NCI-H345 treated with DMSO at 0.1 percent for 48 hours (cell line): ENCODE results near the gene SH3GL3.

ENCODE experiments used
- DNase-seq: peaks from one replicate; lab custom pipeline; 2025; ENCODE audit not compliant: unreplicated experiment; lab: John Stamatoyannopoulos, UW

SH3GL3 gene, protein sequence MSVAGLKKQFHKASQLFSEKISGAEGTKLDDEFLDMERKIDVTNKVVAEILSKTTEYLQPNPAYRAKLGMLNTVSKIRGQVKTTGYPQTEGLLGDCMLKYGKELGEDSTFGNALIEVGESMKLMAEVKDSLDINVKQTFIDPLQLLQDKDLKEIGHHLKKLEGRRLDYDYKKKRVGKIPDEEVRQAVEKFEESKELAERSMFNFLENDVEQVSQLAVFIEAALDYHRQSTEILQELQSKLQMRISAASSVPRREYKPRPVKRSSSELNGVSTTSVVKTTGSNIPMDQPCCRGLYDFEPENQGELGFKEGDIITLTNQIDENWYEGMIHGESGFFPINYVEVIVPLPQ

DNA sequence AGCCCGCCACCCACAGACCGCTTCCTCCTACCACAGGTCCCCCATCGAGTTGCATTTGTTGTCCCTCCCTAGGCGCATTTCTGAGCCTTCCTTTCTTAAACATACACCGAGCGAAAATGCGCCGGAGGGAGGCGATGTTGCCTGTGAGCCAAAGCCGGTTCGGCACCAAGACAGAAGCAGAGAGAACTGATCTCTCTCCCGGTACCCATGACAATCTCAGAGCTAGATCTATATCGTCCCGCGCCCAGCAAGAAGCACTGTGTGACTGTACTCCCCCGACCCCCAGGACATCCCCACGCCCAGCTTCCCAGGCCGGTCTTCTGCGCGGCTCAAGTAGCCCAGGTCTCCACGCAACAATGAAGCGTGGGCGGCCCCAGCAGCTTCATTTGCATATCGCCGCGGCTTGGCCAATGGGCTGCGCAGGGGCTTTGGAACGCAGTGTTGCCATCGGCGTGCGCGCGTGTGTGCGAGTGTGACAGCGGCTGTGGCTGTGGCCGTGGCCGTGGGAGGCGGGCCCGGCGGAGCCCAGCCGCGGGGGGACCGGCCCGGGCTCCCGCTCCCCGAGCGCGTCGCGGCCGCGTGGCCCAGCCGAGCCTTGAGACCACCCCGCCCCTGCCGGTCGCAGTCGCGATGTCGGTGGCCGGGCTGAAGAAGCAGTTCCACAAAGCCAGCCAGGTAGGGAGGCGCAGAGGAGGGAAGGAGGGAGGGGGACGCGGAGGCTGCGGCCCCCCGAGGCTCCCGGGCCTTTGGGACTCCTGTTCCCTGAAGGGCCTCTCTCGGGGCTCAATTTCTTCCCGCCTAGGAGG is at the start of gene SH3GL3:
Gene SH3GL3 (plus strand): TSS at position 438 of the 806 bp plus-strand sequence. CDS start 193 bp downstream, at position 631.
- DNase-seq = no peak

DNA sequence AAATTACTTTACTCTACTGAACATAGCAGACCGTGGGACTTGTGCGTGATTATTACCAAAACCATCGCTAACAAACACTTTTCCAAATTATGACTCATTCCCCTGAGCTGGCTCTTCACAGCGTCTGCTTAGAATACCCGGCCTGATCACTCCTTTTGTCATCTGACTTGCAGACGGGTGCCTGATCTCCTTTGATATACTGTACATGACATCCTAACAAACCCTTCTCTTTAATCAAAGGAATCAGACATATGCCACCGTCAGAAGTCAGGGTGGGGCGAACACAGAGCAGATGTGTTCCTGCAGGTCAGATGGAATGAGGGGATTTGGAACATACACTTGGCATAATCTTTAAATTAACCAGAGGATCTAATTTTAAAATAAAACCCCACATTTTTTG is 48.5 kb upstream of the SH3GL3 start:
- no peak for DNase-seq

DNA sequence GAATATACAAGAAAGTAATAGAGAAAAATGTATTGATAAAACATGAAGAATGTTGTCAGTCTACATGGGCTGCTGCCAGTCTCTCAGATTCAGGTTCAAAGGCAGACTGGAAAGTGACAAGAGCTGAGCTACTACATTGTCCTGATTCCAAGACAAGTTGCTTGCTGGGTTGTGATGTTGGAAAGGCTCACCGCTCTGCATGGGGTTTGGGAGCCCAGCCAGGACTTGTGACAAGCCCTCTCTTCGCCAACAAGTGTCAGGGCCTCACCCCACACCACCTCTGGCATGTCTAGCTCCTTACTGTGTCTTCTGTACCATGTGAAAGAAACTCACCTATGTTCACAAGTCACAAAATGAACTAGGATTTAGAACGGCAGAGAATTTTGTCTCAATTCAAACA is 43.0 kb upstream of the SH3GL3 start:
- DNase-seq = no peak

DNA sequence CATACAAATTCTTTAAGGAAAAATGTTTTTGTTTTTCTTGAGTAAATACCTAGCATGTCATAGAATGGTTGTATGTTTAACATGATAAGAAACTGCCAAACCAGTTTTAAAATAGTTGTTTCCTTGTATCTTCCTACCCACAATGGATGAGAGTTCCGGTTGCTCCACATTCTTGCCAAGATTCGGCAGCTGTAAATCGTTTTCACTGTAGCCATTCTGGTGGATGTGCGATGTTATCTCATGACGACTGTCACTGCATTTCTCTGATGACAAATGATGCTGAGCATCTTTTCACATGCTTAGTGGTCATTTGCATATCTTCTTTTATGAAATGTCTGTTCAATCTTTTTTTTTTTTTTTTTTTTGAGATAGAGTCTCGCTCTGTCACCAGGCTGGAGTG is 36.6 kb upstream of the SH3GL3 start:
- no peak for DNase-seq

DNA sequence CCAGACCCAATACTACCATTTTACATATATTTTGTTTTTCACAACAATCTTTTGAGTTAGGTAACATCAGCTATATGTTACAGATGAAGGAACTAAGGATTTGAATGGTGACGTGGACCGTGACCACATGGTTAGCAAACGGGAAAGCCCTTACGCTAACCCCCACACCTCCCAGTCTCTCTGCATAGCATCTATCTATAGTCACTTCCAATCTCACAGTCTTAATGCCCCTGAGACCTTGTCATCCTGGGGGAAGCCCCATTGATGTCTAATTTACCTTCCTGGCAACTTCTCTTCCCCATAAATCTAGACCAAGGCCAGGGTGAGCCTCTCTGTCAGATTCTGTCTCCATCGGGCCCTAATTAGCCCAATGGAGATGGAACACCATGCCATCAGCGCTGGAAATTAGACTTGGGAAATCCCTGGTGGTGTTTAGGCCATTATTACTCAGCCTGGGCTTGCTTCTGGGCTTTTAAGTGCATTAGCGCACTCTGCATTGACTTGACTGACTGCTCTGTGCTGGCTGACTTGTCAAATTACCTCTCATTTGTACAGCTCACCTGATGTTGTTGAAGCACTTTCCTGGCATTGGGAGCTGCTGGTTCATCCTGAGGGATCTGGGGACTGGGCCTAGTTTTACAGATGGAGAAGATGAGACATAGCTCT is 34.0 kb upstream of the SH3GL3 start:
- no peak for DNase-seq

DNA sequence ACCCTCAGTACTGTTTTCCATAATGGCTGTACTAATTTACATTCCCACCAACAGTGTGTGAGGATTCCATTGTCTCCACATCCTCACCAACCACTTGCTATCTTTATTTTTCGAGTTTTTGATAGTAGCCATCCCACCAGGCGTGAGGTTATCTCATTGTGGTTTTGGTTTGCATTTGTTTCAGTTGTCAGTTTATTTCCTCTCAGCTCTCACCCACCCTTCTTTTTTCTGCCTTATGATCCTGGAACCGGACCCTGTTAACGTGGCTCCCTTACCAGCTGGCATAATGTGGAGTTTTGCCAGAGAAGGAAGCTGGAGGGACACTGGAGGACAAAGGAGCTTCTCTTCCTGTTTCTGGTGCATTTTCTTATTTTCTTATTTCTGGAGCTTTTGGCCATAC is 25.1 kb upstream of the SH3GL3 start:
- DNase-seq = no peak

DNA sequence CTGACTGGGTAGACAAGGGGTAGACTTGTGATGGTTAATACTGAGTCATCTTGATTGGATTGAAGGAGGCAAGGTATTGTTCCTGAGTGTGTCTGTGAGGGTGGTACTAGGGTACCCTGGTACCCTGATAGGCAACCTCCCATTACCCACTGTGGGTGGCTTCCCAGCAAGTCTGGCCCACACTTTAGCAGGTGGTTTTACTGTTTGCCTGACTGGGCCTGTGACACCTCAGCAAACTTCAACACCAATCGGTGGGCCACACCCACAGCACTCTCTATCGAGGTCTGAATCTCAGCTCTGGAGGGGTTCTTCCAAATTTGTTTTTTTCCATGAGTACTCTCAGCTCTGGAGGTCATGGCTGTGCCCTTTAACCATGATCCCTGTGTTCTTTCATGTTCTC is 24.6 kb upstream of the SH3GL3 start:
- no peak for DNase-seq

DNA sequence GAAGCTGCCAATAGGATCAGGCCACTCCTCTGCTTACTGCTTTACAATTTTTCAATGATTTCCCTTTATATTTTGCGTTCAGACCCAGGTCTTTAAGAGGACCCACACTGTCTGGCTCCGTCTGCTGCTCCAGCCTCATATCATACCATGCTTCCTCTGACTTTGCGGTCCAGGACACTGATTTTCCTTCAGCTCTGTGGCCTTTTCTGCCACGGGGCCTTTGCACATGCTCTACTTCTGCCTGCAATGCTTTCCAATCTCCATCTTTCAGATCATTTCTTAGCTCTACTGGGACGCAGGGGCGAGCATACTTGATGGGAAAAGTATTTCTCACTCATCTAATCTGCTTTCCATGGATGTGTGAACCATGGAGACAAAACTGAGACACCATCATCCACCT is 23.0 kb upstream of the SH3GL3 start:
- no peak for DNase-seq

DNA sequence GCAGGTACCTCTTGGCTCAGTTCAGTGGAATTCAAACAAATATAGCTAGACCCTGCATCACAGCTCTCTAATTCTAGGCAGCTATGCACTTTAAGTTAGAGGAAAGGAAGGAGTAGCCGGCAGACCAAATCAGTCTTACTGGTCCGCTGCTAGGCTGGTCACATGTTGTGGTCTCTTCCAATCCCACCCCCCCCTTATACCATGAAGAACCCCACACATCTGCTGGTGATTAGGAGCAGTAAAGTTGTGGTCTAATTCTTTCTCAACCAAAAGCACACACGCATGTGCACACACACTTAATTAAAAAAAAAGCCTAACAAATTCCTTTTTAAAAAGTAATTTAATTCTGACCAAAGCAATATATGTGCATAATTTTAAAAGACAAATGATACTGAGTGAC is 16.7 kb upstream of the SH3GL3 start:
- no peak for DNase-seq

DNA sequence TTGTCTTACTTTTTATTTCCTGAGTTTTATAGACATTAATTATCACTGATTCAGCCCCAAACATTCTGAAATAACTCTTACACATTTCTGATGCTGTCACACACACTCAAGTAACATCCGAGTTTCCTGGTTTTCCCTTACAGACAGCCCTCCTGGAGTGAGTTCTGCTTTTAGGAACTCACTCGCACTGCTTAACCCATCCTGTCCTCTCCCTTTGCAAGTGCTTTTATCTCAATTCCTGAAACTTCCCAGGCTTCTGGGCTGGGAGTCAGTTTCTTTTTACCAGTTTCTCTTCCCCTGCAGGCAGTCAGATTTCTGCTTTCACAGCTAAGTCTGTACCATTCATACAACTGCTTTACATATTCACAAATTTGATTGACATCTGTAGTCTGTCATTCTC is 15.6 kb upstream of the SH3GL3 start:
- no peak for DNase-seq

DNA sequence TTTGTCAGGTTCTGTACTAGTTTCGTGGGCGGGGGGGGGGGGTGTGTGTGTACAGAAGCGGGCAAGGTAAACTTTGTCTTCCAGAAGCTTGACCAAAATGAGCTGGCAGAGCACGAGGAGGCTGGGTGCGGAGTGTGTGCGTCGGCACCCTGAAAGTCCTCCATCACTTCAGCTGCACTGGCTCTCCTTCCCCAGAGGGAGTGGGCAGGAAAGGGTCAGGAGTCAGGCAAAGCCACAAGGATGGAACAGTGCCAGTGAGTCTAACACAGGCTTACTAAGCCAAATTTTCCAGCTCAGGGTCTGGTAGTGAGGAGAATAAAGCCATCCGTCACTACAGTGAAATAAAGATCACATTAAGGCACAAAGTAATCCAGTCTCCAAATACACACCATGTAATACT is 11.9 kb upstream of the SH3GL3 start:
- no peak for DNase-seq

DNA sequence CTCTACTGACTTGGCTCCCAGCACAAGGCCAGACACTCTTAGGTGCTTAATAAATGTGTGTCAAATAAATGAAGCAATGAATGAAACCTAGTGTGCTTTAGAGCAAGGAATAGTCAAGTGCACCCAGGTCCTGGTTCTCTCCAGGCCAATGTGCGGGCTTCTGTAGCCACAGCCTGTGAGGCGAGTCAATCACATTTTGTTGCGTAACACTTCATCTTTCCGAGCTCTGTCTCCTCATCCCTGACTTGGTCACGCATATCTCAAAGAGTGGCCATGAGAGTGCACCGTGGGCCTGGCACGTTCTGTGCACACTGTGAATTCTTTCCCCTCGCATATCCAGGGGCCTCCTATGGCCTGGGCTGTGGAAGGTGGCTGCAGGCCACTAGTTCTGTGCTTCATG is 11.4 kb upstream of the SH3GL3 start:
- no peak for DNase-seq

DNA sequence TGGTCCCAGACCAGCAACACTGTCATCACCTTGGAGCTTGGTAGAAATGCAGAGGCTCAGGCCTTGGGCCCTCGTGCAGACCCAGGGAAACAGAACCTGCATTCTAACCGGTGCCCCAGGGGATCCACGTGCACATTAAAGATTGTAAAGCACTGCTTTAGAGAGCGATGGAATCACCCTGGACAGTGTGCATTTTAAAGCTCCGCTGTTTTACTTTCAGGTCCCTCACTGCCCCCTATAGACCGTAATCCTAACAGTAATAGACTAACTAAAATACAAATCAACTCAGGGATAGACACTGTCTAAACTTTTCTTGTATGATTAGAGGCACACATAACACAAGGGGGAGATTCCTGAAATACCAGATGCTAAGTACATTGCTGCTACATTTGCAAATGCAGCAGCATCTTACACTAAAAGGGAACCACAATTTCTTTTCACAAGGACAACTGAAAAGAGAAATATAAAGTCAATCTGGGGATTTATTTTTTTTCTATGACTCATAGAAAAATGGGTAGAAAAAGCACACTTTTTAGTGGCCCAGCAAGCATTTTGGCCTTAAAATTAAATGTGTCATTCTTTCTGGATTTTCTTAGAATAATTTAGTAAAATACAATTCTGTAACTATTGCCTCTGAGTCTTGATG is 10.5 kb upstream of the SH3GL3 start:
- DNase-seq = no peak

DNA sequence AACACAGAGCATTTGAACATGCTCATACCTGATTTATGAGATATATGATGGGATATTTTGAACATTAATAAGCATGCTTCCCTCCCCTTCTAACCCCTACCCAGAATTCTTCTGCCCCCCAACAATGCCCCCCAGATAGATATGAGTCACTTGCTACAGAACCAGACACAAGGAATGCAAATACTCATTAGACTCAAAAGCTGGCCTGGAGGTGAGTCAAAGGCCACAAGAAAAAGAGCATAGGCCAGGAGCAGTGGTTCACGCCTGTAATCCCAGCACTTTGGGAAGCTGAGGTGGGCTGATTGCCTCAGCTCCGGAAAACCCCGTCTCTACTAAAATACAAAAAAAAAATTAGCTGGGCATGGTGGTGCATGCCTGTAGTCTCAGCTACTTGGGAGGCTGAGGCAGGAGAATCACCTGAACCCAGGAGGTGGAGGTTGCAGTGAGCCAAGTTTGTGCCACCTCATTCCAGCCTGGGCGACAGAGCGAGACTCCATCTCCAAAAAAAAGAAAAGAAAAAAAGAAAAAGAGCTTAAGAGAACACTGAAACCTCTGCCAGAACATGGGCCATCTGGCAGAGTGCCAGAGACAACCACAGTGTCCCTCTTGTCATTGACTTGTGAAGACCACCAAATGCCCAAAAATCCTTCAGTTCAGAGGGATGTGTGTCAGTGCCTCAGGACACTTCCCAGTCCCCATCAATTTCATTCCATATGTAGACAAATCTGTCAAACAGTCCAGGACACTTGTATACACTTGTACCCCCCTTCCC is 3.9 kb upstream of the SH3GL3 start:
- DNase-seq = no peak

DNA sequence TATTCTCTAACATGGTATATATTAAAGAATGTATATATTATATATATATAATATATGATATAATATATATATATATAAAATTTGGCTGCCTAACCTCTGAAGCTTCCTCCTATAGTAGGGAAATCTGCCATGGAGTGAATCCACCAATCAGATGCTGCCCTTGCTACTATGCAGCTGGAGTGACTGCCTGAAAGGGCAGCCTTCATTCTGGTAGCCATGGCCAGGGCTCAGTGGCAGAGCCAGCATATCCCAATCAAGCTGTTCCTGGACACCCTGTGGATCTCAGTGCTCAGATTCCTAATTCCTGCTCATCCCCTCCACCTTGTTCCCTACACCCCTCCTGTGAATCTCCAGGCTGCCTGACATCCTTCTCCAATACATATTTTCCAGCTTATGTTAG is 2.2 kb upstream of the SH3GL3 start:
- DNase-seq = no peak

DNA sequence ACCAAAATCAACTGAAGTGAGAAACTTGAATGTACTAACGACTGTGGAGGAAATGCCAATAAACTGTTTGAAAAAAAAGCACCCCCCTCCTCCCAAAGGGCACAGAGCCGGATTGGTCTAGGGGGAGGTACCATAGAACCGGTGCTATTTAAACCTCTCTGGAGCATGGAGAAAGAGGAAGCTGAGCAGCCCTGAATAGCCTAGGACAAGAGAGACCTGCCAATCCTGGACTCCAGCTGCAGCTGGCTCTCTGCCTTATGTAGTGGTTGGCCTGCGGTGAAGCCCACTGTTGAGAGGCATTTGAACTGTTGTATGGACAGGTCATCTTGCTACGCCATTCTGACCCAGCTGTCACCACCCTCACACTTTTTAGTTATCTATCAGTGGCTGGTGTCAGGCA is 1.5 kb upstream of the SH3GL3 start:
- no peak for DNase-seq

DNA sequence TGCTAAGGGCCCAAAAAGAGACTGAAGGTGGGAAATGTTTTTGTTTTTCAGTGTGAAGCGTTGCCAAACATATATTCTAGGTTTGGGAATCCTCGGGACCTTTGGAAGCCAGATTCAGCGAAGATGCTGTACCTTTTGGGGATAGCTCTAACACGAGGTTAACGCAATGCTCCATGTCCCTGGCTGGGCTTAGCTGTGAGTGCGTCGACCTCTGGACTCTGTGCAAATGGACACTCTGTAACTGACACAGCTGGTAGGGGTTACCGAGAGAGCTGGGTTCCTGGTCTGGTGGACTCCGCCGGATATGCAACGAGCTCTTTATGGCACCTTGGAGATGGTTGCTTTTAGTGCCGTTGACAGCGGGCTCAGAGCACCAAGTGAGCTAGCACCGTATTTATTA is 724 bp upstream of the SH3GL3 start:
- no peak for DNase-seq

DNA sequence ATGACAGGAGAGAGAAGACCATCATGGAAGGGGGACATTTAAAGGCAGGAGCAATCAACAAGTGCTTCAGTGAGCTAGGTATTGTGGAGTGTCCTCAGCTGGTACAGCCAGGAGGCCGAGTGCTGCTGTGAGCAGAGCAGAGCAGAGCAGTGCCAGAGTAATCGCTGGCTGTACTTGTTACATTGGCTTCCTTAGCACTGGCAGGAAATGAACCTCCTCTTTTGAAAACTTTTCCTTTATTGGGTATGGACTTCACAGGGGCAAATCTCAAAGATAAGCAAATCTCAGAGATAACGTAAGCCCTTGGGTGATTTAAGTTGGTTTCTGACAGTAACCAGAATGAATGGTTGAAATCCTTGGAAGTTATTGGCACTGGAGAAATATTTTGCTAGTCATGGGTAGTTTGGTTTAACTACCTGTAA is 2.1 kb downstream of the SH3GL3 start:
- no peak for DNase-seq

DNA sequence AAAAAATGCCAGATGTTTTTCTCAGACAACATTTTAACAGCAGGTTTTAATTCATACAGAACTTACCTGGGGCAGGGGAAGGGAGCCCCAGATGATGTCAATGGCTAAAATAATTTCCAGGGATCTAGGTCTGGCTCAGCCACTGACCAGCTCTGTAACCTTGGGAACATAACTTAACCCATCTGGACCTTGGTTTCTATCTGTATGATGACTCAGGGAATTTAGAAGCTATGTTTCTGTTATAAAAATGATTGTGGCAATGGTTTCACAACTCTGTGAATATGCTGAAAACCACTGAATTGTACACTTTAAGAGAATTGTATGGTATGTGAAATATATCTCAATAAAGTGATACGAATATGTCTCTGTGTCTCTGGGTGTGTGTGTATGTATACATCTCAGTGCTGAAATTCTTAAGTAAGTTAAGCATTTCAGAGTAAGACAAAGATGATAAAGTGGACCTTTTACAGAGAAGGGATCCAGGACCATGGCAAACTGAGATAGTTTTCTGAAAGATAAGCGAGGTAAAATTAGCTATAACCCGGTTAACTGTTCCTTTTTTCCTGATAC is 2.9 kb downstream of the SH3GL3 start:
- no peak for DNase-seq

DNA sequence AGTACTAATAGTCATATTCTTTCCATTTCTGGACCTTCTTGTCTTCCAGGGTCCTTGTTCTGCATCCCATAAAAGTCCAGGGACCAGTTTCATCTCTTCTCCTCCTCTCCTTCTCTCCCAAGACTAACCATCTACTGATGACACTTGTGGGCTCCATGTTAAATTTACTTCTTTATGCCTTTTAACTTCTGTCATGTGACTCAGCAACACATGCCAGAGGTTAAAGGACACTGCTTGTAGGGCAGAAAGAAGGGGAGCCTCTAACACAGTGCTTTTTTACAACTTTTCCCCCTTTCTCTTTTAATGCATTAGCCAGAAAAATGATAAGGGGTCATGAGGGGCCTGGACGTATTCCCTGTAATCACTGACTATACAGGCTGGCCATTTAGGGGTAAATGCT is 10.0 kb downstream of the SH3GL3 start:
- DNase-seq = no peak
